ENCODE results near the gene ZBTB22. TPM values are rescaled to one million over a fixed set of nuclear protein-coding genes. Genes with fewer than 3 reads are reported as not detected.
"Not testable (repeated sequence)": the region's sequence is repeated elsewhere in the genome, so short reads cannot be mapped to it uniquely, and the experiment has no call there.

The ZBTB22 gene
- total RNA-seq, 1 donor from 2014 or later, result 31.8 TPM

DNA sequence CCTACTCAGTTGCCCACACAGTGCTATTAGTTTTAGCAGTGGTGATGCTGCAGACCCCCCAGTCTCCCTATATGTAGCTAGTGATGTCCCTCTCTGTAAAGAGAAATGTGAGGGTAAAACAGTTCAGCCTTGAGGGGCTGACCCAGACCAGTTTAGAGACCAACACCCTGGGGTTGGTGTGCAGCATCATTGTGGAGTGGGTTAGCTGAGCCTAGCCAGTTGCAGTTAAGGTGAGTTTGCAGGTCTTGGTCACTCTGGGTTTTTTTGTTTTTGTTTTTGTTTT is 41.0 kb downstream of the ZBTB22 start:
- Mint-ChIP-seq H3K27ac (peak overlapping the region; percentile 100), H3K4me1 (peaks cover 67% of the 10 kb centered on the region), H3K4me3 (peak overlapping the region; percentile 83), H3K36me3 (ENCODE audit: low read depth) (peaks cover 86% of the 10 kb centered on the region), H3K27me3 (no peaks in the 10 kb centered on the region), H3K9me3 (no peaks in the 10 kb centered on the region)
- no peak for DNase-seq
- no peak for TF ChIP-seq CTCF (IDR thresholded peaks at IDR 0.05)
- intact Hi-C loops (cut with micrococcal nuclease), result loop anchor here (2.0 kb wide), 2 partner anchors 36 to 294 kb away; no protein-coding TSS in a partner anchor
- ChIA-PET POLR2A (interaction anchor here (0.5 to 4.2 kb wide), 22 partner anchors 10 to 432 kb away, joined by 3 to 79 read pairs (median 8); partner anchors contain the start of genes CUTA, PFDN6, PHF1 and RGL2), CTCF (interaction anchor here (0.8 to 2.5 kb wide), 10 partner anchors 10 to 292 kb away, joined by 3 to 21 read pairs (median 9); partner anchors contain the start of genes PFDN6, RGL2, WDR46 and ZBTB22)
- no peak for ATAC-seq (ENCODE audit: low read depth)

GRCh38 chr6:33275795-33276580 is 41.6 kb downstream of the ZBTB22 start:
- intact Hi-C loops (cut with micrococcal nuclease), result loop anchor here (2.0 kb wide), 2 partner anchors 37 to 295 kb away; no protein-coding TSS in a partner anchor
- ChIA-PET POLR2A (interaction anchor here (0.6 to 4.2 kb wide), 16 partner anchors 11 to 431 kb away, joined by 4 to 79 read pairs (median 10); partner anchors contain the start of genes CUTA, PFDN6, RGL2 and RING1), CTCF (interaction anchor here (1.2 to 2.4 kb wide), 5 partner anchors 11 to 291 kb away, joined by 3 to 21 read pairs (median 12); partner anchors contain the start of genes PFDN6, RGL2 and WDR46)
- H3K27me3 Mint-ChIP-seq; H3K9me3 Mint-ChIP-seq; DNase-seq; ATAC-seq (ENCODE audit: low read depth): not testable (repeated sequence)
- Mint-ChIP-seq H3K36me3 (ENCODE audit: low read depth) (peaks cover 84% of the 10 kb centered on the region), H3K4me3 (peak overlapping the region; percentile 83), H3K27ac (peak overlapping the region; percentile 100), H3K4me1 (peaks cover 69% of the 10 kb centered on the region)

- ATAC-seq (ENCODE audit: low read depth) (no peak), DNase-seq (no peak)
- POLR2A ChIA-PET, result no interaction called here
- intact Hi-C loops (cut with micrococcal nuclease), result loop anchor here (5.0 kb wide), 1 partner anchor 513 kb away; the partner anchor contains the start of gene LEMD2
- H3K9me3 Mint-ChIP-seq, result no peaks in the 10 kb centered on the region
- TF ChIP-seq CTCF (IDR thresholded peaks at IDR 0.05), result no peak
- no peaks in the 10 kb centered on the region for H3K27me3 Mint-ChIP-seq
- CTCF ChIA-PET, result no interaction called here
- H3K4me1 Mint-ChIP-seq, result peaks cover 76% of the 10 kb centered on the region
- peak overlapping the region; percentile 100 for H3K27ac Mint-ChIP-seq
- H3K4me3 Mint-ChIP-seq, result peak overlapping the region; percentile 100
- H3K36me3 Mint-ChIP-seq (ENCODE audit: low read depth), result peaks cover 75% of the 10 kb centered on the region
These were observed 43.3 kb downstream of the ZBTB22 start for GRCh38 chr6:33273924-33274902.

- Mint-ChIP-seq H3K27ac (peak overlapping the region; percentile 100), H3K9me3 (no peaks in the 10 kb centered on the region), H3K4me3 (peak overlapping the region; percentile 100), H3K36me3 (ENCODE audit: low read depth) (peaks cover 76% of the 10 kb centered on the region), H3K27me3 (no peaks in the 10 kb centered on the region), H3K4me1 (peaks cover 70% of the 10 kb centered on the region)
- no peak for TF ChIP-seq CTCF (IDR thresholded peaks at IDR 0.05)
- ChIA-PET POLR2A (interaction anchor here (2.4 to 3.9 kb wide), 7 partner anchors 16 to 198 kb away, joined by 9 to 80 read pairs (median 28); partner anchors contain the start of genes CUTA, HLA-DPB1, PFDN6 and RGL2), CTCF (no interaction called here)
- no peak for ATAC-seq (ENCODE audit: low read depth)
- intact Hi-C loops (cut with micrococcal nuclease), result loop anchor here (5.0 kb wide), 1 partner anchor 514 kb away; the partner anchor contains the start of gene LEMD2
- DNase-seq, result no peak
These were observed 44.2 kb downstream of the ZBTB22 start for GRCh38 chr6:33273129-33273923.

Data from activated B cell treated with CpG ODN at 0.5 μM for 24 hours (primary cell).